GM13977 (cell line): ENCODE results near the gene CABP7.

Experiments used
- DNase-seq: peaks from one replicate; pipeline ENCODE4 v3.0.0; 2012; ENCODE audit warnings: low spot score
- CTCF ChIP-seq: IDR thresholded peaks from 2 replicates; pipeline ENCODE4 v1.5.1; 2012; ENCODE audit warnings: mild to moderate bottlenecking, control low read depth; ENCODE audit not compliant: insufficient read depth; ENCODE audit errors: extremely low read depth, missing control alignments
- in situ Hi-C: fragments of 300-500 bp; cut with MboI; formaldehyde crosslinking; loops from one replicate; pipeline ENCODE4 v1.12.0; 2022; ENCODE audit warnings: low sequenced_read_pairs, low pct_unique_long_range_greater_than_20kb, mixed read lengths, inconsistent platforms; ENCODE audit not compliant: unreplicated experiment

Gene CABP7

GRCh38 chr22:29722587-29722986, 2.8 kb downstream of the CABP7 start:
- TF ChIP-seq CTCF = no peak

GRCh38 chr22:29723766-29724165, 4.0 kb downstream of the CABP7 start:
- in situ Hi-C loops = no loop called here
- DNase-seq = no peak
- TF ChIP-seq CTCF = no peak

More at GRCh38 chr22:29722587-29722986, 2.8 kb downstream of the CABP7 start:
- DNase-seq = no peak
- in situ Hi-C loops = no loop called here

DNA sequence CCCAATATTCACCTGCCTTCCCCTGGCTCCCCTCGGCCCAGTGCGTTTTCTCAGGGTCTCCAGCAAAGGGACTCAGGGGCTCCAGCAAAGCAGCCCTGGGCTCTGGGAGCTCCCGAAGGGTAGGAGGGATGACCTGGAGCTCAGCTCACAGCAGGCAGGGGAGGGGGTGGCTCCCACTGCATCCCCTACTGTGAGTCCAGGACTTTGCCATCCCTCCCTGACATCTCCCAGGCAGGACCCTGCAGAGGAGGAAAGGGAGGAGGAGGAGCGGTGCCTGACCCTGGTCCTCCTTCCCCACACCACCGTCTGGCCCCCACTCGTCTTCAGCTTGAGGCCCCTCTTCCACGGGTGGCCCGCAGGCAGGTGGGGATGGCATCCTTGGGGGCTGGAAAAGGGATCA, 5.0 kb downstream of the CABP7 start:
- DNase-seq = no peak
- in situ Hi-C loops = no loop called here
- no peak for TF ChIP-seq CTCF

DNA sequence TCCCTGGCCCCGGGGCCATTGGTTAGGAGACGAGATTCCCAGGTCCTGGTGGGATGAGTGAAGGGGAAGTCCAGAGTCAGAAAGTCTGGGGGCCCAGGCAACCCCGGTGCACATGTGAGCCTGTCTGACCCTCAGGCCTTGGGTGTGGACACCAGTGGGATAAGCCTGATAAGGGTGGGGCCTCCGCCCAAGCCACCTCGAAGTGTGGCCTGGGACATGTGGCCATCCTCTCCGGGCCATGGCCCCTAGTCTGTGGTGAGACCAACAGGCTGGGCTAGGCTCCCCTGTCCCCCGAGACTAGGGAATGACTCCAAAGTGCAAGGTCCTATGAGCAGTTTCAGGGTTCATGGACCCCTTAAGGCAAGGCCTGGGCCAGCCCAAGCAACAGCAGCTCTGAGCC, 6.3 kb downstream of the CABP7 start:
- DNase-seq = no peak
- no peak for TF ChIP-seq CTCF
- in situ Hi-C loops = no loop called here

DNA sequence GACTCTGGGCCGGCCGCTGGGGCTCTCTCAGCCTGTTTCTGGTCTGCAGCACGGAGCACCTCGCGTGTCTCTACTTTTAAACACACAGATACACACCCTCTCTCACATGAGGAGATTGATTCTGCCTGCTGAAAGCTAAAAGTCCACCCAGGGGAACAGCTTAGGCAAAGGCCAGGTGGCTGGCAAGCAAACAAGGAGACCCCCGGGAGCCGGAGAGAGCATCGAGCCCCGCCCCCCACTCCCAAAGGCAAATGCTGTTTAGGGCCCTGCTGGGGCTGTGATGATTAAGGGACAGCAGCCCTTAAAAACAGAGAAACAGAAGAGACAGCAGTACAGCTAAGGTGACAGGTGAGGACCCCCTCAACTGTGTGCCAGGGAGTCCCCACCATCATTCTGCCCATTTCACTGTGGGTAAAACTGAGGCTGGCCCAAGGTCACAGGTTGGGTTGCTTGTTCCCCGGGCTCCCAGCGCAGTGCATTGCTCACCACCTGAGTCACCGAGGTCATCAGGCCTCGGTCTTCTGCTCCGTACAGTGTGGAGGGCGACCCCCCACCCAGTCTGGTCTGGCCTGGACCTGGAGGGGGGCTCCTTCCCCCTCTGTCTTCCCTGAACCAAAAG, 6.8 kb downstream of the CABP7 start:
- no peak for DNase-seq
- in situ Hi-C loops = no loop called here
- TF ChIP-seq CTCF = no peak

DNA sequence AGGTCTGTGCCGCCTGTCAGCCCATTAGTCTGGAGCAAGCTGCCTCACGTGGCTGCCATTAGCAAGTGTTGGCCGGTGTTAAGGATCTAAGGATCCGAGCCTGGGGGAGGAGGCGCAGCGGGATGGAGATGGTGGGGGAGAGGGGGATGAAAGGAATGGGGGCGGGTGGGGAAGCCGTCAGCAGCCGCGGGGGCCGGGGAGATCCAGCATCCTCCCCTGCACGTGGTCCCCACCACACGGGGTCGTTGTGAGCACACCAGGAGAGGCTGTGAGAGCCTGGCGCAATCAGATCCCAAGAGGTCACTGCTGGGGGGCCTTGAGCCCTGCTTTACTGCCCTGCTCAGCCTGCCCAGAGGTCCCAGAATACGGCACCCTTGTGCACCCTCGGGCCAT, 7.3 kb downstream of the CABP7 start:
- in situ Hi-C loops = no loop called here
- DNase-seq = peak; percentile 77

More for the DNA sequence above, 7.3 kb downstream of the CABP7 start:
- TF ChIP-seq CTCF = peak; percentile 61
